GM12873 (cell line): ENCODE results near the gene U2AF1L4.

ENCODE experiments used
- CTCF ChIP-seq: IDR thresholded peaks from 2 replicates; pipeline ENCODE4 v1.5.1; 2012; ENCODE audit warnings: low read depth, mild to moderate bottlenecking, moderate library complexity, low read length, control low read depth; ENCODE audit not compliant: insufficient read depth; ENCODE audit errors: missing control alignments

U2AF1L4 gene

DNA sequence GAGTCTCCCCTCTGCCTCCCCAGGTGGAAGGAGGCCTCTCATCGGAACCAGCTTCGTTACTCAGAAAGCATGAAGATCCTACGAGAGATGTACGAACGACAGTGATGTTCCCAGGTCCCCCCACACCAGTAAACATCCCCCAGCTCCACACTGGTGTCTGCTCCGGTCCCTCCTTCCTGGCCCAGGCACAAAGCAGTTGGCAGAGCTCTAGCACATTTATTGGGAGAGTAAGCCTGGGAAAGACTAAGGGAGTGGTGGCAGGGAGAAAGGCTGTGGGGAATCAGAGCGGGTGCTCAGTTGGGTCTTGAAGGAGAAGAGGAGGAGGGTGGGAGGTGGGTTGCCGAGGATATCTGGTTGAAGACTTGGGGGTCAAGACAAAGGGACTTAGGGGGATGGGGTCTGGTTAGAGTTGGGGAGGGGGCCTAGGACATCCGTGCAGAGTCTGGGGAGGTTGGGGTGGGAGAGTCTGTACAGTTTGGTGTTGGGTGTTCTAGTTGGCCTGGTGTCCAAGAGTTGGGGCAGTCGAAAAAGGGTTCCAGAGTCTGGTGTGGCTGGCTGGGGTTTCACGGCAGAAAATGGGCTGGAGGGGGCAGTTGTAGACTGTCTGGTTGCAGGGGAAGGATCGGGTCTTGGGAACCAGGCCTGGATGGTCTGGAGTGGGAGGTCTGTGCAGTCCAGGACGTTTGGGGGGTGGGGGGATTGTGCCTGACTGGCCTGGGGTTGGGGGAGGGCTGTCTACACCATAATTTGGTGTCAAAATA lies 9.3 kb upstream of the U2AF1L4 start:
- no peak for TF ChIP-seq CTCF

- no peak for TF ChIP-seq CTCF
These were observed 8.6 kb upstream of the U2AF1L4 start for GRCh38 chr19:35753634-35754369.

DNA sequence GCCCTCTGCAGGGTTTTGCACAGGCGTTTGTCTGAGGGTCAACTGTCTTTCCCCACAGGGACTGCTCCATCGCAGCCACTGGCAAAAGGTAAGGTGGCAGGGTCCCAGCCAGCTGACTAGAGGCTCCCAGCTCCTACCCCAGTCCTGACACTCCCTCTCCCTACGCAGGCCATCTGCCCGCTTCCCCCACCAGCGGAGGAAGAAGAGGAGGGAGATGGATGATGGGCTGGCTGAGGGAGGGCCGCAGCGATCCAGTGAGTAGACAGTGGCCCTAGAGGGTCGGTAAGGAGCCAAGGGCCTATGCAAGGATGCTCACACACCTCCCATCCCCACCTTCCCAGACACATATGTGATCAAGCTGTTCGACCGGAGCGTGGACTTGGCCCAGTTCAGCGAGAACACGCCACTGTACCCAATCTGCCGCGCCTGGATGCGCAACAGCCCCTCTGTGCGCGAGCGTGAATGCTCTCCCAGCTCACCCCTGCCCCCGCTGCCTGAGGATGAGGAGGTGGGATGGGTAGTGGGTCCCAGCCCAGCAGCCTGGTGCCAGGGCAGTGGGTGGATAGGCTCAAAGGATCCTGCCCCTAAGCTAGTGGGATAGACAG lies 7.6 kb upstream of the U2AF1L4 start:
- no peak for TF ChIP-seq CTCF

- no peak for TF ChIP-seq CTCF
These were observed 6.9 kb upstream of the U2AF1L4 start for GRCh38 chr19:35751839-35752745.

DNA sequence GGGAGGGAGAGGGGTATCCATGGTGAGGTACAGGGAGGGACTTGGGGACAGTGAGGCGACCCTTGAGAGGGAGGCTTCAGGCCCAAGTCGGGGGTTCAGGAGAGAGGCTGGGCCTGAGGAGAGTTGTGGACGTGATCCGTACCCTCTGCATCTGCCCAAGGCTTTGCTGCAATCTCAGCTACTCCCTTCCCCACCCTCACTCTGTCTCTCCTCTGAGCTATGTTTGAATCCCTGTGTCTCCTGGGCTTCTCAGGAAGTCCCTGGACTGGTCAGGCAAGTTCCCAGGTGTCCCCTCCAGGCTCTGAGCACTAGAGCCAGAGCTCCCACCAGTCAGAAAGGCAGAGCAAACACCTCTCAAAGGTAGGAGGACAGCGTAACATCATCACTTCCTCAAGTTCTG lies 4.9 kb upstream of the U2AF1L4 start:
- no peak for TF ChIP-seq CTCF

- no peak for TF ChIP-seq CTCF
These were observed 3.1 kb upstream of the U2AF1L4 start, which contains the start of gene LIN37 for GRCh38 chr19:35748106-35749020. Gene LIN37 (plus strand): TSS chr19:35748576. CDS start chr19:35748725, 149 bp downstream.
